ENCODE results near the gene BICRAL.
"Not testable (repeated sequence)": the region's sequence is repeated elsewhere in the genome, so short reads cannot be mapped to it uniquely, and the experiment has no call there.

BICRAL gene

GRCh38 chr6:42781796-42782688, at the start of gene BICRAL:
BICRAL (plus strand) TSS chr6:42782052; CDS start chr6:42822023, 39,971 bp downstream.
- peak; percentile 42 to 54 for DNase-seq (ENCODE audit: low read depth in 2 of 2)

GRCh38 chr6:42733867-42734481, 47.9 kb upstream of the BICRAL start:
- not testable (repeated sequence) for DNase-seq (ENCODE audit: low read depth in 2 of 2)

GRCh38 chr6:42735976-42736375, 45.9 kb upstream of the BICRAL start:
- no peak for DNase-seq (ENCODE audit: low read depth in 2 of 2)

GRCh38 chr6:42740725-42741124, 41.1 kb upstream of the BICRAL start:
- DNase-seq (ENCODE audit: low read depth in 2 of 2): no peak

GRCh38 chr6:42742116-42742894, 39.5 kb upstream of the BICRAL start:
- no peak for DNase-seq (ENCODE audit: low read depth in 2 of 2)

GRCh38 chr6:42744351-42744893, 37.4 kb upstream of the BICRAL start:
- no peak for DNase-seq (ENCODE audit: low read depth in 2 of 2)

GRCh38 chr6:42745083-42745639, 36.7 kb upstream of the BICRAL start:
- no peak for DNase-seq (ENCODE audit: low read depth in 2 of 2)

- peak; percentile 89 to 91 for DNase-seq (ENCODE audit: low read depth in 2 of 2)
Measured at GRCh38 chr6:42745640-42746462, 36.0 kb upstream of the BICRAL start, which contains the start of gene TBCC. TBCC (minus strand) TSS chr6:42746103; CDS start chr6:42746073, 30 bp downstream.

GRCh38 chr6:42746463-42747391, 35.1 kb upstream of the BICRAL start:
- peak; percentile 67 to 73 for DNase-seq (ENCODE audit: low read depth in 2 of 2)

- no peak for DNase-seq (ENCODE audit: low read depth in 2 of 2)
Measured at GRCh38 chr6:42748203-42748898, 33.5 kb upstream of the BICRAL start.

- DNase-seq (ENCODE audit: low read depth in 2 of 2): no peak
Measured at GRCh38 chr6:42751055-42751454, 30.8 kb upstream of the BICRAL start.

GRCh38 chr6:42754759-42755158, 27.1 kb upstream of the BICRAL start:
- DNase-seq (ENCODE audit: low read depth in 2 of 2): no peak

- no peak for DNase-seq (ENCODE audit: low read depth in 2 of 2)
Measured at GRCh38 chr6:42756722-42757121, 25.1 kb upstream of the BICRAL start.

- DNase-seq (ENCODE audit: low read depth in 2 of 2): no peak
Measured at GRCh38 chr6:42758756-42759430, 23.0 kb upstream of the BICRAL start.

GRCh38 chr6:42761287-42762067, 20.4 kb upstream of the BICRAL start:
- no peak for DNase-seq (ENCODE audit: low read depth in 2 of 2)

GRCh38 chr6:42762426-42762859, 19.4 kb upstream of the BICRAL start:
- no peak for DNase-seq (ENCODE audit: low read depth in 2 of 2)

- DNase-seq (ENCODE audit: low read depth in 2 of 2): no peak
Measured at GRCh38 chr6:42762950-42763349, 18.9 kb upstream of the BICRAL start.
